RKO (cell line): ENCODE results near the gene ANKLE2.
"Not testable (repeated sequence)": the region's sequence is repeated elsewhere in the genome, so short reads cannot be mapped to it uniquely, and the experiment has no call there.

Experiments used
- DNase-seq: peaks from one replicate; pipeline ENCODE4 v3.0.0-alpha.2; 2016; ENCODE audit warnings: low spot score

ANKLE2 gene

DNA sequence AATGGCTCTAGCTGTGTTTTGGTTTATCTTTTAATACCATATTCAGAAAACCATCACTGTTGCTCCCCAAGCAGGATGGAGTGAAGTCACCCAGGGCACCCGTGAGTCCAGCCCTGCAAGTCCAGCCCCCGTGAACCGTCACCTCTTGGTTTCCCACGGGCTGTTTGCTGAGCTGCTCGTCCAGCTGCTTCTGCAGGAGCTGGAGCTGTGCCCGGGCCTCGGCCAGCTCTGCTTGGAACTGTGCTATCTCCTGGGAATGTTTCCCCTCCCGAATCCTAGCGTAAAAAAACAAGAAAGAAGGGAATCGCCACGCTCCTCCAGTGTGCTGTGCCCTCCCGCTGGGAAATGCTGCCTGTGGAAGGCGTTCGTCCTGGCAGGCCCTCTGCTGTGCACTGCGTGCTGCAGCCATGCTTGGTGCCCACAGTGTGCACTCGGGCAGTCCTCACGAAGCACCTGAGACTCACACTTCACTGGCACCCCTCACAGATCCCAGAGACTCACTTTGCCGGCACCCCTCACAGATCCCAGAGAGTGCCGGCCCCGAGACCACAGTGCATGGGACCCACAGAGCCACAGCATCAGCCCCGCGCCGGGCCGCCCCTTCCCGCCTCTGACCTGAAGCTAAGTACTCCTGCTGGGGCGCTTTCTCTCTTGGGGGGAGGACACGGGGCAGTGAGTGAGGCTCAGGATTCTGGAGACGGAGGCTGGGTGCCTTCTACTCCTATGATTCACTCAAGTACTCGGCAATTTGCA lies 15.4 kb upstream of the ANKLE2 start:
- DNase-seq: no peak

DNA sequence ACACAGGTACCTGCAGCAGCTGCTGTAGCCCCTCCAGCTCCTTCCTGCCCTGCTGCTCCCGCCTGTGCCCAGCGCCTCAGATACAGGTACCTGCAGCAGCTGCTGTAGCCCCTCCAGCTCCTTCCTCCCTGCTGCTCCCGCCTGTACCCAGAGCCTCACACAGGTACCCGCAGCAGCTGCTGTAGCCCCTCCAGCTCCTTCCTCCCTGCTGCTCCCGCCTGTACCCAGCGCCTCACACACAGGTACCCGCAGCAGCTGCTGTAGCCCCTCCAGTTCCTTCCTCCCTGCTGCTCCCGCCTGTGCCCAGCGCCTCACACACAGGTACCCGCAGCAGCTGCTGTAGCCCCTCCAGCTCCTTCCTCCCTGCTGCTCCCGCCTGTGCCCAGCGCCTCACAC lies 14.6 kb upstream of the ANKLE2 start:
- not testable (repeated sequence) for DNase-seq

DNA sequence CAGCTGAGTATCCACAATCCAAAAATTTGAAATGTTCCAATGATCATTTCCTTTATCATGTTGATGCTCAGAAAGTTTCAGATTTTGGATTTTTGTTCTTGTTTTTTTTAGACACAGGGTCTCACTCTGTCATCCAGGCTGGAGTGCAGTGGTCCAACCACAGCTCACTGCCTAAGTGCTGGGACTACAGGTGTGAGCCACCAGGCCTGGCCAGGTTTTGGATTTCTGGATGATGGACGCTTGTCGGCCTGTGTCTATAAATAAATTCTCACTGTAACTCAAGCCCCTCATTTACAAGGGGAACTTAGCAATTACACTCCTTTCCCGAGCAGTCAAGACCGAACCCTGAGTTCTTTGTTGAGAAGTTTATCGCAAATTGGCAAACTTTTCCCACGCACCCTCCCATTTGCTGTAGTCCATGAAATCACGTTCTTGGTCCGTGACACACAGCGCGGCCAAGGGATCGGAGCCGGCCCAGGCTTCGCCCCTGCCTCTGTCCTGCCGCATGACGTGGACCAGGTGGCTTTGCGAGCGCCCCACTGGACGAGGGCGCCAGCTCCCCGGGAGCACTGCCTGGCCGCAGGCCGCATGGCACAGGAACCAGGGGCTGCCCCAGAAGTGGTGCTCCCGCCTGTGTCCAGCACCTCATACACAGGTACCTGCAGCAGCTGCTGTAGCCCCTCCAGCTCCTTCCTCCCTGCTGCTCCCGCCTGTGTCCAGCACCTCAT lies 14.0 kb upstream of the ANKLE2 start:
- no peak for DNase-seq

DNA sequence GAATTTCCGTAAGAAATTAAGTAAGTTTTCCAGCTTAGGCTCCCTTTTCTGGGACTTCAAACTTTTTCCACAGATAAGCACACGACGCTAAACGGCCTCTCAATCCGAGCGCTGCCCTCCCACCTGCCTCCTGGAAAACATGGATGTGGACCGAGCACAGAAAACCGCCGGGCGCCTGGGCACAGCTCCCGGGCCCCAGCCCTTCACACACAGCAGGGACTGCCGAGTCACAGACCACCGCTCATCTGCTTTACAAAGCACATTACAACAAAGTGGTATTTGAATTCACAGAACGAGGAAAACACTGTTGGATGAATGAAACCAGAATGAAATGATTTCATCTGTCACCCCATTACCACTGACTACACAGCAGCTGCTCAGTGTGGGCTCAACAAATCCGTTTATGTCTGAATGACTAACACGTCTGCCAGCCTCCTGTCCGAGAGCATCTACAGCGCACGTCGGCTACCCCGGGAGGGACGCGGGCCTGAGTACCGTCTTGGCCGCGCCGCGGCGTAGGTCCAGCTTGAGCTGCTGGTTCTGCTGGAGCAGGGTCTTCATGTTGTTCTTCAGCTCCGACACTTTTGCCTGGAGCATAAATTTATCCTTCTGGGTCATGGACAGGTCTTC lies 13.1 kb upstream of the ANKLE2 start:
- DNase-seq: no peak

DNA sequence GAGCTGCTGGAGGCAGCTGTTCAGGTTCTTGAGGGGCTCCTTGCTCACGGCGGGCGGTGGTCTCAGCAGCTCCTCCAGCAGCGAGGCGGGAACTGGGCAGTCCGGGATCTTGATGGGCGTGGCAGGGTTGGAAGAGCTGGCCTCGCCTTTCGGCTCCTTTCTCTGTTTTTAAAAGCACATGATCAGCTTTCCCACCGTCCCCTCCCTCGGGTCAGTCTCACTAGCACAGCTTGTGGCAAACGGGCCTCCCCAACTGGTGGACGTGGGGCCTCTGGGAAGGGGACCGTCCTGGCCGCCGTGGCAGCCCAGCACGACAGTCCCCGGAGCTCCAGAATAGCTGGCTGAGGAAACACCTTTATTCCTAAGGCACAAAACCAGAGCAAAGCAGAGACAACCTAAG lies 12.5 kb upstream of the ANKLE2 start:
- DNase-seq: no peak

DNA sequence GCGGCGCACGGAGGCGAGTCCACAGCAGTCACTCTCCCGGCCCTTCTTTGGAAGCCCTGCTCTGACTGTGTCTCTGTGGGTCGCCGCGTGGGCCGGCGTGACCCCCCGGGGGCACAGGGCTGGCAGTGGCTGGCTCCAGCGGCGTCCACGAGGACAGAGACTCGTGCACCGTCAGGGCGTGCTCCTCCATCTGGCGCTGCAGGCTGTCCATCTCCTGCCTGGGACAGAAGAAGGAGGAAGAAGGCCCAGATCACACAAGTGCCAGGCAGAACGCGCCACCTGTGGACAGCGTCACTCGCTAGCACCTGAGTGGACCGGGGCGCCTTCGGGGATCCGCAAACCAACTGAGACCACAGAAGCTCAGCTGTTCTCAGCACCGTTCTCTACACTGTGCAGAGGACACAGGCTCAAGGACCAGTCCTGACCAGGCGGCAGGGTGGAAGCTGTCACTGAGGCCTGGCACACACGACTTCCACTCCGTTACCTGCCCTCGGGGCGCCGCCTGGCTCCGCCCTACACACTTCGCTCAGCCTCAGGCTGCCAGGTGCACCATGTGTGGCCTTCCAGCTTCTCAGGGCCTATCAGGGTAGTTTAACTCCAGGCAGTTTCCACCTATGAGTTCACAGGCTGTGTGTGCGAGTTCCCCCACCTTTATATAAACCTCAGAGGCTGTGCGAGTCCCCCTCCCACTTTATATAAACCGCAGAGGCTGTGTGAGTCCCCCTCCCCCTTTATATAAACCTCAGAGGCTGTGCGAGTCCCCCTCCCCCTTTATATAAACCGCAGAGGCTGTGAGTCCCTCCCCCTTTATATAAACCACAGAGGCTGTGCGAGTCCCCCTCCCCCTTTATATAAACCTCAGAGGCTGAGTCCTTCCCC lies 11.7 kb upstream of the ANKLE2 start:
- DNase-seq: no peak

DNA sequence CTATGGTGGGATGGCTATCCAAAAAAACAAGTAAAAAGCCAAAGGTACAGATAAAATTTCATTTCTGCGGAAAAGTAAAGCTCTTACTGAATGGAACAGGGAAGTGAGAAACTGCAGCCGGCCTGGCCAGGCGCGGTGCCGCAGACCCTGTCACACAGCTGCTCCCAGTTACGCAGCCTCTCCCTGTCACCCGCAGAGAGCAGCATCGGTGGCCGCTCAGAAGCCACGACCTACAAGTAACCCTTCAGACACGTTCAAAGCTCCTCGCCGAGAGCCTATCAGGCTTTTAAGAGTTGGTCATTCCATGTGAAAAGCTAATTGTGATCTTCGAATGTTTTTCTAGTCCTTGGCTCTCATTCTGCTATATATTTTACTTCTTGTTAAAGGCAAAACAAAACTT lies 11.0 kb upstream of the ANKLE2 start:
- DNase-seq: no peak

DNA sequence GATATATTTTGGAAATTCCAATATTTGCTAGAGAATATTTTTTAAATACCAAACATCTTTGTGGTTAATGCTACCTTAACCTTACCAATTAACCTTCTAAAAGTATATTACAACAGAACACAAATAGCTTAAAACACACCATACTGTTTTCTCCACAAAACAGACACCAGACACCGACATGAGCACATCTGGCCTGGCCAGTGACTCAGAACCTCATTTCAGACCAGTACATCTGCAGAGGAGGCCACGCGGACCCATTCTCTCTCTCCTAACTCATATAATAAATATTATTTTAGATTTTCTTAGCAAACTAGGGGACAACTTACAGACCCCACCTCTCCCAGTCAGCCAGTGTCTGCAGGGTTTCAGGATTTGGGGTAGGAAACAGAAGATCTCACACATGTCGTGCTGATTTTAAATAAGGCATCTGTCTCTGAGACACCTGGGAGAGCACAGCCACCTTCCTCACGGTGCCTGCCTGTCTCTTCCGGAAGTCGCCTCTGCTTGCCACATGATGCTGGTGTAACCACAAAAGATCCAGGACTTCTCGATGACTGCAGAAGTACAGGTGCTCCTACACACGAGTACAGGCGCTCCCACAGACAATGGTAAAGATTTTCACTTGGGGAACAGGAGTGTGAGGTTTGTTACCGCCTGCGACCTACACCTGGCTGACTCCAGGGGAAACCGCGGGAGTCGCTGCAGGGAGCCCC lies 9.7 kb upstream of the ANKLE2 start:
- DNase-seq: no peak

DNA sequence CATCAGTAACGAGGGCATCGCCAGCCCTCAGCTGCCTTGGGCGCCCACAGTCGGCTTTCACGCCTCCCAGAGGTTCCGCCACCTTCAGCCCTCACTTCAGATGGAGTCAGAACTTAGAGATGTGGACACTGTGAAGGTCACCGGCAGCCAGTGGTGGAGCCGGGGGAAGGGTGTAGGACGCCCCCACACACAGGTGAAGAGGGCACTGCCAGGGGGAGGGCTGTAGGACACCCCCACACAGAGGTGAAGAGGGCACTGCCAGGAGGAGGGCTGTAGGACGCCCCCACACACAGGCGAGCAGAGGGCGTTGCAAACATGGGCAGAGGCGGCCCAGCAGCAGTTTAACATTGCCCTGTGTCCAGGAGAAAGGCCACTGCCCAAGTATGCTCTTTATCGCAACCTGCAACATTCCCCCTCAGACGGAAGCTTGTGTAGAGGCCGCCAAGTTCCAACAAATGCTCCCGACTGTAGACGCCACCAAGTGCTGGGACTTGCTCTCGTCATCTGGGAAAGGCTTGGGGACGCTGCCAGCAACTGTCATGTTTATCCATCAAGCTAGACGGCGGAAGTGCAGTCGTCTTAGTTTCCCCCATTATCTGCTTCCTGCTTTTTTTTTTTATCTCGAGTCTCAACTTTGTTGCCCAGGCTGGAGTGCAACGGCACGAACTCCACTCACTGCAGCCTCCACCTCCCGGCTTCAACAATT lies 4.9 kb upstream of the ANKLE2 start:
- no peak for DNase-seq

DNA sequence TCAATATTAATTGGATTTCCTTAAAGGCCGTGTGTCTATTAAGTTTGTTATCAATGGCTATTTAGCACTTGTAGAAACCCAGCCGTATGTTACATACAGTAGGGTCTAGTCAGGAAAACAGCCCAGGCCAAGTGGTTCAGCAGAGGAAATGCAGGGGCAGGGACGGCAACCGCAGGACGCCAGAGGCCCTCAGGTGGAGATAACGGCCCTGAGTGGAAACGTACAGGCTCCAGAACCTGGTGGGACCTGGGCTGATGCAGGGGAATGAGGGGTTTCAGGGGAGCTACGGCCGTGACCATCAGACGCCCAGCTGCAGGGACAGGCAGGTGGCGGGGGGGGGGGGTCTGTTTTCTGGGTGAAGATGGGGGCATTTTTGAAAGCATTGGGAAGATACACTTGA lies 3.7 kb upstream of the ANKLE2 start:
- no peak for DNase-seq

DNA sequence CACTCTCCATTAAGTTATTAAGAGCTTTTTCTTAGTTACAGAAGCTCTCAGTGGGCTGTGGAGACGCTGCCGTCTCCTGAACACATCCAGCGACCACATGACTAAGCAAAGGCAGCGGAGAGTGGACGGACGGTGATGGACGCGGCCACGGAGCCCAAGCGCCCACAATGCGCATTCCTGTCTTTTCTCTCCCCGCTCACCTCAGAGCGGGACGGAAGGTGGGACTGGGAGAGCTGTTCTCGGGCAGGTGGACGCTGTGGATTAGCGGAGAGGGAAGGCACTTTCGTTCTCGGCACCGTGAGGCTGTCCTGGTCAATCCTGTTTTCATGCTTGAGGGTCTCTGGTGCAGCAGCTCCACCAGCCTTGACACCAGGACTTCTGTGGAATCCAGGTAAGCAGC lies 2.6 kb upstream of the ANKLE2 start:
- DNase-seq: no peak

DNA sequence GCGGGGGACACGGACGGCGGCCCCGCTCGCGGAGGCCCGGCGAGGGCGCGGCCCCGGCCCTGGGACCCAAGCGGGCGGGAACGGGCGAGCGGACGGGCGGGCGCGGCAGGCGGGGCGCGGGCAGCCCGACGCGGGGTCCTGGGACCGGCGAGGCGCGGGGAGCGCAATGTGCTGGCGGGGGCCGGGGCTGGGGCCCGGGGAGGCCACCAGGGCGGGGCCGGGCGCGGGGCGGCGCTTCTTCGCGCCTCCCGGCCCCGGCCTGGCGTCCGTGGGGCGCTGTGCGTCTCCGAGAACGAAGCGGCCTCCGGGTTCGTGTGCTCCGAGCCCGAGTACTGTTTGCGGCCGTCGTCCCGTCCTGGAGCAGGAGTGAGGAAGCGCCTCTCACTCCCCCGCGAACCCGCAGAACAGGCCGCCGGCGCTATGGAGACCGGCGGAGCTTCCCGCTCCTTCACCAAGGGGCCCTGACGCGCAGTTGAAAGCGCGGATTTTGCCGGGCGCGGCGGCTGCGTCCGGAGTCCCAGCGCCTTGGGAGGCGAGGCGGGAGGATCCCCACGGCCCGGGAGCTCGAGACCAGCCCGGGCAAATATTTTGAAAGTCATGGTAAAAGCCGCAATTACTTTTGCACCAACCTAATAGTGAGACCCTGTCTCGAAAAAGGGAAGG lies 420 bp upstream of the ANKLE2 start:
- DNase-seq: peak; percentile 86

DNA sequence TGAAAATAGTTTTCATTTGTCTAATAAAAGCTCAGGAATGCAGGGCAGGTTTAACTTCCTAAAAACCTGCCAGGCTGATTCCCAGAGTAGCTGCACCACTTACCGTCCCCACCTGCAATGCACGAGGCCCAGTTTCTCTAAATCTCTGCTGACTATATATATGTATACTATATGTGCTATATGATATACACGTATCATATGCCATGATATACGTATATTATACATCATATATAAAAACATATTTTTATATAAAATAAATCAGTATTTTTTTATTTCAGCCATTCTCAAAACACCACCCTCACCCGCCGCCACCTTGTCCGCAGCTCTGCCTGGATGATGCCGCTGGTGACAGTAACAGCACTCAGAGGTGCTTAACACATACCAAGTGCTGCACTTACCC lies 2.3 kb downstream of the ANKLE2 start:
- DNase-seq: peak; percentile 21

DNA sequence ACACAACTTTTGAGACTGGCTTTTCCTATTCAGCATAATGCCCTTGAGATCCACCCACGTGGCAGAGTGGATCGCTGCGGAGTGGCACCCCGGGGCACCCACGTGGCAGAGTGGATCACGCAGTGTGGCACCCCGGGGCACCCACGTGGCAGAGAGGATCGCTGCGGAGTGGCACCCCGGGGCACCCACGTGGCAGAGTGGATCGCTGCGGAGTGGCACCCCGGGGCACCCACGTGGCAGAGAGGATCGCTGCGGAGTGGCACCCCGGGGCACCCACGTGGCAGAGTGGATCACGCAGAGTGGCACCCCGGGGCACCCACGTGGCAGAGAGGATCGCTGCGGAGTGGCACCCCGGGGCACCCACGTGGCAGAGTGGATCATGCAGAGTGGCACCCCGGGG lies 2.8 kb downstream of the ANKLE2 start:
- not testable (repeated sequence) for DNase-seq

DNA sequence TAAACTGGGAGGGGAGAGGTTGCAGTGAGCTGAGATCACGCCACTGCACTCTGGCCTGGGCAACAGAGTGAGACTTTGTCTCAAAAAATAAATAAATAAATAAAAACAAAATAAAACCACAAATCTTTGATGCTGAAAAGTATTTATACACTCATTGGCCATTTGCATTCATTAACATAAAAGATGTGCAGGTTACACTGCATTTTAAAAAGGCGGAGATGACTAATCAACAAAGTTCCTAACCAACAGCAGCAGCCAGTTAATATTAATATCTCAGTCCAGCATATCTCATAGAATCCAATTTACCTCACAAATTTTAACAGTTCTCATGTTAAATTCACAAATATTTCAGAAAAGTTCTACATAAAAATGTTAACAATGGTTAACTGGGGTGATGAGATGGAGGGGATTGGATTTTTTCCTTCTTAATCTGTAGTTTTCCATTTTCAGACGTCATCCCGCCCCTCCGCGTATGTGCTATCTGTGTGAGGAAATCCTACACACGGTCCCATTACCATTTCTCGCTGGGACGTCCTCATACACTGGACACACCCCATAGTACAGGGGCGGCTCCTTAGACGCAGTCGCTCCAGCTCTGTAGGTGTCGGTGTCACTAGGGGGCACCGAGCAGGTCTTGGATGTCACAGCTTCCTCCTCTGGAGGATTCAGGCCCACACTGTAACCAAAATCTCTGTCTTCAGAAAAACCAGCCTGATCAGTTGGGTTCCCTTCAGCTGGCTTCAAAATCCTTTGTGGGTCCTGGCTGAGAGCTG lies 7.3 kb downstream of the ANKLE2 start:
- no peak for DNase-seq

DNA sequence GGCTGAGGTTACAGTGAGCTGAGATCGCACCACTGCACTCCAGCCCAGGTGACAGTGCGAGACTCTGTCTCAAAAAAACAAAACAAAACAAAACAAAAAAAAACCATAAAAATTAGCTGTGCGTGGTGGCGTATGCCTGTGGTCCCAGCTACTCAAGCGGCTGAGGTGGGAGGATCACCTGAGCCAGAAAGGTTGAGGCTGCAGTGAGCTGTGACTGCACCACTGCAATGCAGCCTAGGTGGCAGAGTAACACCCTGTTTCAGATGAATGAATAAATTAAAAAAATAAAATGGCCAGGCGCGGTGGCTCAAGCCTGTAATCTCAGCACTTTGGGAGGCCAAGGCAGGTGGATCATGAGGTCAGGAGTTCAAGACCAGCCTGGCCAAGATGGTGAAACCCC lies 8.0 kb downstream of the ANKLE2 start:
- DNase-seq: not testable (repeated sequence)

DNA sequence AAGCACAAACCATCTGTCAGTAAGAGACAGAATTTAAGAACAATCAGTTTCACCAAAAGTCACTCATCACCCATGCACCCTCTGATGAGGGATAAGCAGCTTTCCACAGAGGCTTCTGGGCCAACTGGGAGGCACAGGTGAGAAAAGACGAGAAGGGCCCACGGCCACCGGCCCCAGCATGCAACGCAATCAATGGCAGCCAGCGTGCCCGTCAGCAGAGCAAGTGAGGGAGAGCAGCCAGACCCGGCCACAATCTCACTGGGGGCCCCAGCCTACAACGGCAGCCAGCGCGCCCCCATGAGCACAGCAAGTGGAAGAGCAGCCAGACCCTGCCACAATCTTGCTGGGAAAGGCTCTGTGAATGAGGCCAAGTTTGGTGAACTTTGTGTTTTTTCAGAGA lies 13.3 kb downstream of the ANKLE2 start:
- DNase-seq: no peak

DNA sequence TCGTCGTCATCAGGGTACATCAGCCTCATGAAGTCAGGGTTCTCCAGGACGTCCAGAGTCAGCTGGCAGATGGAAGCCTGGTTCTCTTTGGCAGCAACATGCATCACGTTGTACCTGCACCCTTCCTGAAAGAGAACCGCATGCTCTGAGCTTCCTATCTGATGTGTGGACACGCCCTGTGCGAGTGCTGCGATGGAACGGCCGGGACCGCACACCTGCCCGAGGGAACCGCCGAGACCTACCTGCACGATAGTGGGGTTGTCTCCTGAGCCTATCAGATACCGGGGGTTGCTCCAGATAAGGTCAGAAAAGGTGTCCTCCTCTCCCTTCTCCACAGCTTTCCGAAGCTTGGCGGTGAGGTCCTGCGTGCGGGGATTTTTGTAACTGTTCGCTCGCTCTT lies 13.7 kb downstream of the ANKLE2 start:
- no peak for DNase-seq

DNA sequence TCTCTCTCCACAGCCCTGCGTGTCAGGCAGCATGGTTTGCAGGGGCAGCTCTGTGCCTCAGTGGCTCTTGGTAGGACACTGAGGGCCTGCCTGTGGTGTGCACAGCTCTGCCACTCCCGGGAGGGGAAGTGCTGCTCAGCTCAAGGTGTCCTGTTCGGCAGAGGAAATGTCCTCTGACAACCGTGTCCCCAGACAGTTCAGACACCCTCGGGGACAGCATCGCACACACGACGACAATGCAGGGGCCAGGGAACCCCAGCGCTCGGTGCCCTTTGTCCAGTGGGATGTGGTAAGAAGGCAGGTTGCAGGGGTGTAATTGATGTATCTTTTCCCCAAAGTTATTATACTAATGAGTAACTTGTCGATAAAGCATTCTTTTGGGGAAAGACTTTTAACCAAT lies 14.2 kb downstream of the ANKLE2 start:
- DNase-seq: no peak

DNA sequence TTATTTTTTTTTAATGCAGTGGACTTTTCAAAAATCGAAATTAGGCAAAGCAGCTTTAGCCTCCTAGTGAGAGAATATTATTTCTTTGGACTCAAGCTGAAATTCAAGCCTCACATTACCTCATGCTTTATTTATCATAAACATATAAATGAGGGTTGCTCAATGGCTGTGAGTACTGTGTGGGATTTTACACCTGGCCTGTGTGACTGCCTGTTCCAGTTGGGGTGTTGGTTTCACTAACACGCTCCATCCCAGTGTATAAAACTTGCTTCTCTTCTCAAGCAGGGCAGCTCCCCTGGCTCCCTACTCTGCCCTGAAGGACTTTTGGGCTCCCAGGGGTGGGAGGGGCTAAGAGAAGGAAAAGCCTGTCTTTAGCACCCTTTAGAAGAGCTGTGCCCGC lies 15.0 kb downstream of the ANKLE2 start:
- DNase-seq: no peak
